ENCODE data around the gene CAPN11. TPM values are rescaled to one million over a fixed set of nuclear protein-coding genes. Genes with fewer than 3 reads are reported as not detected.

The CAPN11 gene
- total and polyA plus RNA-seq, 9 of the 15 experiments (the other 6 are each of a cell fraction or from before 2014, with no cell fraction given), result 0.03 to 0.61 (median 0.17) TPM; not detected in 1

DNA sequence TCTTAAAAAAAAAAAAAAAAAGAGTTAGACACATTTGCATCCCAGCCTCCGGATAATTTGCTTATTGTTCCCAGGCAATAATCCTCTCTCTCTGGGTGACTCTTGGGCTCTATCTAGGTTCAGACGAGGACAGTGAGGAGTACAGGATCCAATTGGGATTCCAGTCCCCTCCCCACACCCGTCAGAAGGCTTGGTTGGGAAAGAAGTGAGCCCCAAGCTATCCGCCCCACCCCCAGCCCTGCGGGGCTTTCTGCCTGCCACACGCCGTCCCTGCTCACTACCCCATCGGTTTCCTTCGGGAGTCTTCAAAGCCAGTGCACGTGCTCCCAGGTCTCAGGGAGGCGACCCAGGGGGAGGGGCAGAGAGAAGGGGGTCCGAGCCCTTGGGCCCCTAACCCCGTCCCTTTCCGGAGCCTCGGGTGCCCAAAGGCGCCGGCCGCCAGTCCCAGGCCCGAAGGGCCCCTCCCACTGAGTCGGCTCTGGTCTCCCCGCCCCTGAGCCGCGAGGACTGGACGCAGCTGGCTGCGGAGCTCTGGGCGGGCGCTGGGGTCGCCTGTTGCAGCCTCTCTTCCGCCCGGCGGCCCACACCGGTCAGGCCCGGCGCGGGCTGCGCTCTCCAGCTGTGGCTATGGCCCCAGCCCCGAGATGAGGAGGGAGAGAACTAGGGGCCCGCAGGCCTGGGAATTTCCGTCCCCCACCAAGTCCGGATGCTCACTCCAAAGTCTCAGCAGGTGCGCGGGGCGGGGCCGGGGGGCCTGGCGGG lies 60.6 kb downstream of the CAPN11 start (continued):
- TF ChIP-seq DDX20 (tag; IDR thresholded peaks at IDR 0.05; ENCODE audit: low read depth), result no peak
- no peak for TF ChIP-seq RBM15 (IDR thresholded peaks at IDR 0.05; ENCODE audit: insufficient read depth, low read length)
- 0 out of 4 replicates have a peak, but pooled peaks have one; percentile 61 to 63 for TF ChIP-seq SIN3A (IDR thresholded peaks at IDR 0.05; ENCODE audit: borderline replicate concordance in 2 of 2, control insufficient read depth in 1 of 2, low read depth in 2 of 2, low read length in 2 of 2)
- TF ChIP-seq U2AF1 (optimal IDR thresholded peaks at IDR 0.05; ENCODE audit: low read depth, low read length), result peak; percentile 83
- peak; percentile 93 for TF ChIP-seq PCBP1 (IDR thresholded peaks at IDR 0.05; ENCODE audit: low read depth, low read length, poor library complexity, severe bottlenecking)
- TF ChIP-seq, protein P1, sequence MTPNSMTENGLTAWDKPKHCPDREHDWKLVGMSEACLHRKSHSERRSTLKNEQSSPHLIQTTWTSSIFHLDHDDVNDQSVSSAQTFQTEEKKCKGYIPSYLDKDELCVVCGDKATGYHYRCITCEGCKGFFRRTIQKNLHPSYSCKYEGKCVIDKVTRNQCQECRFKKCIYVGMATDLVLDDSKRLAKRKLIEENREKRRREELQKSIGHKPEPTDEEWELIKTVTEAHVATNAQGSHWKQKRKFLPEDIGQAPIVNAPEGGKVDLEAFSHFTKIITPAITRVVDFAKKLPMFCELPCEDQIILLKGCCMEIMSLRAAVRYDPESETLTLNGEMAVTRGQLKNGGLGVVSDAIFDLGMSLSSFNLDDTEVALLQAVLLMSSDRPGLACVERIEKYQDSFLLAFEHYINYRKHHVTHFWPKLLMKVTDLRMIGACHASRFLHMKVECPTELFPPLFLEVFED (CRISPR knock-in tag; conservative IDR thresholded peaks at IDR 0.05), result 0 out of 2 replicates have a peak, but pooled peaks have one; percentile 15
- TF ChIP-seq, protein P2, sequence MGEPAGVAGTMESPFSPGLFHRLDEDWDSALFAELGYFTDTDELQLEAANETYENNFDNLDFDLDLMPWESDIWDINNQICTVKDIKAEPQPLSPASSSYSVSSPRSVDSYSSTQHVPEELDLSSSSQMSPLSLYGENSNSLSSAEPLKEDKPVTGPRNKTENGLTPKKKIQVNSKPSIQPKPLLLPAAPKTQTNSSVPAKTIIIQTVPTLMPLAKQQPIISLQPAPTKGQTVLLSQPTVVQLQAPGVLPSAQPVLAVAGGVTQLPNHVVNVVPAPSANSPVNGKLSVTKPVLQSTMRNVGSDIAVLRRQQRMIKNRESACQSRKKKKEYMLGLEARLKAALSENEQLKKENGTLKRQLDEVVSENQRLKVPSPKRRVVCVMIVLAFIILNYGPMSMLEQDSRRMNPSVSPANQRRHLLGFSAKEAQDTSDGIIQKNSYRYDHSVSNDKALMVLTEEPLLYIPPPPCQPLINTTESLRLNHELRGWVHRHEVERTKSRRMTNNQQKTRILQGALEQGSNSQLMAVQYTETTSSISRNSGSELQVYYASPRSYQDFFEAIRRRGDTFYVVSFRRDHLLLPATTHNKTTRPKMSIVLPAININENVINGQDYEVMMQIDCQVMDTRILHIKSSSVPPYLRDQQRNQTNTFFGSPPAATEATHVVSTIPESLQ (CRISPR knock-in tag; IDR thresholded peaks at IDR 0.05), result 0 out of 2 replicates have a peak, but pooled peaks have one; percentile 37
- TF ChIP-seq HSF4 (CRISPR knock-in tag; IDR thresholded peaks at IDR 0.05; ENCODE audit: borderline replicate concordance), result no peak
- TF ChIP-seq NEUROD1 (IDR thresholded peaks at IDR 0.05; ENCODE audit: borderline replicate concordance, low read depth, low read length, partially characterized antibody), result peak; percentile 27
- no peak for TF ChIP-seq ZNF165 (CRISPR knock-in tag; IDR thresholded peaks at IDR 0.05; ENCODE audit: borderline replicate concordance)
- TF ChIP-seq ZNF76 (CRISPR knock-in tag; IDR thresholded peaks at IDR 0.05; ENCODE audit: borderline replicate concordance), result 0 out of 2 replicates have a peak, but pooled peaks have one; percentile 74
- TF ChIP-seq ZSCAN32 (CRISPR knock-in tag; IDR thresholded peaks at IDR 0.05), result no peak
- TF ChIP-seq, protein P3, sequence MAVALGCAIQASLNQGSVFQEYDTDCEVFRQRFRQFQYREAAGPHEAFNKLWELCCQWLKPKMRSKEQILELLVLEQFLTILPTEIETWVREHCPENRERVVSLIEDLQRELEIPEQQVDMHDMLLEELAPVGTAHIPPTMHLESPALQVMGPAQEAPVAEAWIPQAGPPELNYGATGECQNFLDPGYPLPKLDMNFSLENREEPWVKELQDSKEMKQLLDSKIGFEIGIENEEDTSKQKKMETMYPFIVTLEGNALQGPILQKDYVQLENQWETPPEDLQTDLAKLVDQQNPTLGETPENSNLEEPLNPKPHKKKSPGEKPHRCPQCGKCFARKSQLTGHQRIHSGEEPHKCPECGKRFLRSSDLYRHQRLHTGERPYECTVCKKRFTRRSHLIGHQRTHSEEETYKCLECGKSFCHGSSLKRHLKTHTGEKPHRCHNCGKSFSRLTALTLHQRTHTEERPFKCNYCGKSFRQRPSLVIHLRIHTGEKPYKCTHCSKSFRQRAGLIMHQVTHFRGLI (CRISPR knock-in tag; IDR thresholded peaks at IDR 0.05), result peak; percentile 69; the same call in 1 of the 2 replicates
- peak; percentile 37; the same call in 1 of the 2 replicates for TF ChIP-seq DPF2 (IDR thresholded peaks at IDR 0.05)
- peak; percentile 61 for TF ChIP-seq TBP (optimal IDR thresholded peaks at IDR 0.05; ENCODE audit: low read depth, low read length)
- no peak for TF ChIP-seq ESRRB (CRISPR knock-in tag; IDR thresholded peaks at IDR 0.05; ENCODE audit: borderline replicate concordance)
- TF ChIP-seq GATAD2B (IDR thresholded peaks at IDR 0.05; ENCODE audit: borderline replicate concordance), result no peak
- TF ChIP-seq NCOA4 (IDR thresholded peaks at IDR 0.05; ENCODE audit: partially characterized antibody), result no peak
- peak; percentile 58 for TF ChIP-seq SAP30 (IDR thresholded peaks at IDR 0.05; ENCODE audit: borderline replicate concordance, insufficient read depth, low read depth, low read length, poor library complexity, severe bottlenecking)
- TF ChIP-seq RB1 (IDR thresholded peaks at IDR 0.05; ENCODE audit: low read depth), result peak; percentile 74; the same call in 1 of the 2 replicates

Measured in K562 (cell line).